HG02981 (cell line): Measurements from ENCODE around the gene TUT1.
A peak's percentile ranks its signal among the peaks of the same experiment; 100 is the strongest.
"Not testable (repeated sequence)": the region's sequence is repeated elsewhere in the genome, so short reads cannot be mapped to it uniquely, and the experiment has no call there.

Experiments used
- ATAC-seq: cut with Tn5 transposase; IDR thresholded peaks from one replicate; pipeline ENCODE4 v1.9.1; 2021; ENCODE audit warnings: mild to moderate bottlenecking, moderate library complexity; ENCODE audit not compliant: unreplicated experiment

TUT1 gene

DNA sequence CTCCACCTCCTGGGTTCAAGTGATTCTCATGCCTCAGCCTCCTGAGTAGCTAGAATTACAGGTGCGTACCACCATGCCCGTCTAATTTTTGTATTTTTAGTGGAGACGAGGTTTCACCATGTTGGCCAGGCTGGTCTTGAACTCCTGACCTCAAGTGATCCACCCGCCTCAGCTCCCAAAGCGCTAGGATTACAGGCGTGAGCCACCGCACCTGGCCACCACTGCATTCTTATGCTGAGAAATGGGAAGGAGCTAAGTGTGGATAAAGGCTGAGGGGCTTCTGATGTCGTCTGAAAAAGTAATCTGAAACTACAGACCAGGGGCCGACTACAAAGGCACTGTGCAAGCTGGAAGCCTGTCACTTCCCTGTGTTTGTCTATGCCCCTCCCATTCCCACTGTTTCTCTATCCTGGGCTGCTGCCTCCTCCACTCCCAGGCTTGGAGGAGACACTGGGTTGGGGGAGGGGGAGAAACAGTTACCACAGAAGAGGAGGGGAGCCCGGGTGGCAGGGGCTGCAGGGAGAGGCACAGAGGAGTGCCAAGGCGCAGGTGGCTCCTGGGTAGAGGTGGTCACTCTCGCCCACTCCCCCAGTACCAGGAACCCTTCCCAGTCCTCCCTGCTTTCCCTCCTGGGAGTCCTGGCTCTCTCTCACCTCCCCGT lies 13.3 kb upstream of the TUT1 start:
- ATAC-seq = no peak

DNA sequence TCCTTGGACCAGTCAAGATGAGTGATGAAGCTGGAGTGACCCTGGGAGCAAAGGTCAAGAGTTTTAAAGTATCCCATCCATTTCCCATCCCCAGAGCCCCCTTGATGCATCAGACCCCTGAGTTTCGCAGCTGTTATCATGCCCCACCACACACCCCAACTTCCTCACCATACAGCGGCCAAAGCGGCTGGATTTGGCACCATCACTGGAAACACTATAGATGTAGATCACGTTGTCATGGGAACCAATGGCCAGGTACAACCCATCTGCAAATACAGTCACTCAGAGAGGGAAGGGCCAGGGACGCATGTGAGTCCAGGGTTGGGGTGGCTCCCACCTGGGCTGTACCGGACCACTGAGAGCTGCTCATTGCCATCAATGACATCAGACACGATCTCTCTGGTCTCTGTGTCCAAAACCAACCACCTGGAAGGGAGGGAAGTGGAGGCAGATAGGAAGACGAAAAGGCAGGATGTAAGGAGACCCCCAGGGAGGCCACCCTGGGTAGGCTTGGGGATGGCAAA lies 12.5 kb upstream of the TUT1 start:
- ATAC-seq = no peak

DNA sequence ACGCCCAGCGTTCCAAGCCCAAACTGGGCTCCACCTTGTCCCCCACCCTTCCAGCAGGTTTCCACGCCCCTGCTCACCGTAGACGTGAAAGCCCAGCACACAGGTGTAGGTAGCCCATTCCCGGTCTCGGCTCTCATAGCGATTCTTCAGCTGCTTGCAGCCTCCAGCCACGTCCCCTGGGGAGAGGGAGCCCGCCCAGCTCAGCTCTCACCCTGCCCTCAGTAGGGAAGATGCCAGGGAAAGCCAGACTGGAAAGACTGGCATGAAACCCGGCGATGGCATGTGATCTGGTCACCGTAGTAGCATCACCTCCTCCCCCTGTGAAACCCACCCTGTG lies 11.7 kb upstream of the TUT1 start:
- ATAC-seq = no peak

DNA sequence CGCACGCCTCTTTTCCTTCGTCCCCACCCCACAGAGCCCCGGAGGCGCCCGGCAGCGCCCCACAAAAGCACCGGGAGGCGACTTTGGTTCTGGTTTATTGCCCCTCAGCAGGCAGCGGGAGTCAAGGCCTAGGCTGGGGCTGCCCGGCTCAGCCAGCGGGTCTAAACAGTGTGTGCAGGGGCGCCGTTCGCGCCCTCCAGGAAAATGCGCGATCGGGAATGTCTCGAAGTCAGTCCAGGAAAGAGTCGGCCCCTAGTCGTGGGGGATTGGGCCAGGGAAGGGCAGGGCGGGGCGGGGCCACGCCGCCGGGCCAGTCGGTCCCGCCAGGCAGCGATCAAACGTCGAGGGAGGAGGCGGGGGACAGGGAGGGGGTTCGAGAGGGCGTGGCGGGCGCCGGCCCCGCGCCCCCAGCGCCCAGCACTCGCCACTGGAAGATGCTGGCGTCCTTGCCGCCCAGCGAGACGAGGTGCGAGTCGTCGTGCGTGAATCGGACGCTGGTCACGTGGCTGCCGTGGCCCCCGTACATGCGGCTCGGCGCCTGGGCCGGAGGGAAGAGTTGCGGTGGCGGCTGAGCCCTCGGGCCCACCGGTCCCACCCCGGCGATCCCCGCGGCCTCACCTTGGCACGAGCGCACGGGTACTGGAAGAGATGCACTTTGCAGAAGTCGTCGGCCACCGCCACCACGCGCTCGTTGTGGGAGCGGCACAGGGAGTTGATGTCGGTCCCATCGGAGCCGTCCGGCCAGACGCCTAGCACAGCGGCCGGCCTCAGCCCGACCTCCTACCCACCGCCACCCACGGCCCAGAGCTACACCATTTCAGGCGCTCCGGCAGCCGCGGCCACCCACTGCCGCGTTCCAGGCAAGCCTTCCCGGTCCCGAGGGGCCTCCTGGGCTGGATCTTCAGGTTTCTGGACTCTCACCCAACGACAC lies 11.1 kb upstream of the TUT1 start:
- ATAC-seq = no peak

DNA sequence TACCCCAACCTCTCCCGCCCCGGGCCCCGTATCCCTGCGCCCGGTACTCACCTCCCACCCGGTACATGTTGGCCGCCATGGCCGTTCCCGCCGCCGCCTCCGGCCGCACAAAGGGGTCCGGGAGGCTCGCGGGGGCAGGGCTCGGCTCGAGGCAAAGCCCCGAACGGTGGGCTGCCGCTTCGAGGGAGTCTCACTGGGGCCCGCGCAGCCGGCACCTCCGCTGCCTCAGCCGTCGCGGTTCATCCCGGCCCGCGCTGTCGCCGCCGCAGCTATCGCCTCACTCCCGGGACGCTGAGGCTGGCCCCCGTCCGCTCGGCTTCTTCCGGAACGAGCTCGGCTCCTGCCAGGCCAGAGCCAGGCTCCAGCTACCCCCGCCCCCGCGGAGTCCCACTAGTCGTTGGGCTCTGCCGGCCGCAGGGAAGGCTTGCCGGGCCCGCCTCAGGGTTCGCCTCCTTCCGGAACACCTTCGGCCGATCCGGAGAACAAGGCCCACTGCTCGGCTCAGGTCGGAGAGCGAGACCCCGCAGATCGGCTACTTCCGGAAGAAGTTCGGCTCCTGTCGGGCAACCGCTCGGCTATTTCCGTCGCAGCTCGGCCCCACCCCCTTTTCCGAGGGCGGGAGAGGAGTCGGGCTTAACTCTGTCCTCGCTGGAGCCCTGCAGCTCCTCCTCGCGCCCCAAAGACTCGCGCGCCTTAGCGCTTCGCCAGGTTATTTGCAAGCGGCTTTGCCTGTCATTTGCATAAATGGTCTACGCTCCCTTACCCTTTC lies 10.2 kb upstream of the TUT1 start, which contains the start of gene MTA2:
Gene MTA2, minus strand, starts transcription at position 494 of the 769 bp plus-strand sequence. Its CDS starts 415 bp downstream, at position 79.
- ATAC-seq = peak; percentile 68

DNA sequence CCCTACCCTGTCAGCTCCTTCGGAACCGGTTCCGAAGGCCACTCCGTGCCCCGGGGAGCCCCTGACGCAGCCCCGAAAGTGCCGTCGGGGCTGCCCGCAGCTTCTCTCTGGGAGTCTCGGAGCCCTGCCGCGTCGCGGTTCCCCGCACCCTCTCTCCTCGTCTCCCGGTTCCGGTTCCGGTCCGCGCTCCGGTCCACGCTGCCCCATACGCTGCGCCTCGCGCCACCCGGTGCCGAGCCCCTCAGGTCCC lies 9.7 kb upstream of the TUT1 start:
- no peak for ATAC-seq

DNA sequence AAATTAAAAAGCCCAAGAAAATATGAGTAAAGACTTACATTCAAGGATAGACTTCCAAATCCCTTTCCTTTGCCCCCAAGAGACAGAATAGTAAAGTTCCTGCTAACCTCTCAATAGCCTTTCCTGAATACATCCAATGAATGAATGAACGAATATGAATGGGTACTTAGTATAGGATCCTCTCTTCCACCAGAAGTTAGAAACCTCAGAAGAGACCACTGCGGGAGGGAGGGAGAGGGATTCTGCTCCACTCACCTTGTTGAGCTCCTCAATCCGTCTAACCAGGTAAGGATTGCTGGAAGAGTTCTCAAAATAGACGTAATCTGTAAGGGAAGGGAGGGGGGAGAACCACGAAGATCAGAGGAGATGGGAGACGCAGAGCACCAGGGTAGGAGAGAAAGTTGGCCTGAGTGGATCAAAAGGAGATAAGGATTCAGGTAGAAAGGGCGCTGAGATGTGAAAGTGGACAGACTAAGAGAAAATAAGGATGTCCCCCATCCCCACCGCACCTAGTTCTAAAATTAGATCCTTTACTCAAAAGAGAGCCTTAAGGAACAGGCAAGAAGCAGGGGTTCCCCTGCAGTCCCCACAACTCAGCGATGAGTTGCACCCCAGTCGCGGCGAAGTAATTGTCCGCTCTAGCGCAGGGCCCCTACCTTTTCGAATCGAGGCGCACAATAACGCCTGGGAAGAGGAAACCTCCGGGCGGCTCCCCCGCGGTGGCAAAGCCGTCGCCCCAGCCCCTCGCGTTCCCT lies 9.2 kb upstream of the TUT1 start:
- no peak for ATAC-seq

DNA sequence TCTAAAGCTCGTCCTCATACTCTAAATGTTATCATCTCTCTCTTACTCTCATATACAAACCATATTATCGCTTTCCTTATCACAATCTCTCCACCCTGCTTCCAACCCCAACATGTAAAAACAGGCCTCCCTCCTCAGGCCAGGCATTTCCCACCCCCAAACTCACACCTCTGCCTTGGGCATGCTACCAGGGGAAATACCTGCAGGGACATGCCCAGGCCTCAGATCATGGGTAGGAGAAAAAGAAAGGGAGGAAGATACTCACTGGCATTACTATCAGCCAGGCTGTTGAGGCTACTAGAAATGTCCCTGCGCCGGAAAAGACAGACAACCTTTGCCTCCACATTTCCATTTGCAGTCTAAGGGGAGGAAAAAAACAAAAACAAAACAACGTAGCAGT lies 8.6 kb upstream of the TUT1 start:
- no peak for ATAC-seq

DNA sequence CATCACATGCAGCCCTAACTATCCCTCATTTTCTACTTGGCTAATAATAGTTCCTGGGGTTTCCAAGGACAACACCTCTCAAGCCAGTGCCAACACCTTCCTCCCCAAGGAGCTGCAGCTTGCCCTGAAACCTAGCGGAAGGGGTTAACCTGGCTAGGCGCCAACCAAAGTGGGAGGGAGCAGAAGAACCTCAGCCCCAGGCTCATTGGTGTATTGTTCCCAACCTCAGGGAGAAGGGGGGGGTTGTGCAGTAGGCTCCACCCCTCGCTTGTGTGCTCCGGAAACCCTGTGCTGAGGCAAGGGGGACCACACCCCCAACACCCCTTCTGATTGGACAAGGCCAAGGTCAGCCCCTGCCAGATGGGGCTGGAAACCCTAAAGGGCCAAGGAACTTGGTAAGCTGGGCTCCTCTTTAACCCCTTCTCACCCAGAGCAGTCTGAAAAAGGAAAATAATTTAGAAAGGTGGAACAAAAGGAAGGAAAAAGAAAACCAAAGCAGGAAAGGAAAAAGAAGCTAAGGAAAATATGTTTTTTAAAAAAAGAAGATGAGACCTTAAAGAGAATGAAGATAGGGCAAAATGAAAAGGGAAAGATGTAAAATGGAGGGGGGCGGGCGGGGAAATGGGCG lies 7.9 kb upstream of the TUT1 start:
- ATAC-seq = peak; percentile 54

DNA sequence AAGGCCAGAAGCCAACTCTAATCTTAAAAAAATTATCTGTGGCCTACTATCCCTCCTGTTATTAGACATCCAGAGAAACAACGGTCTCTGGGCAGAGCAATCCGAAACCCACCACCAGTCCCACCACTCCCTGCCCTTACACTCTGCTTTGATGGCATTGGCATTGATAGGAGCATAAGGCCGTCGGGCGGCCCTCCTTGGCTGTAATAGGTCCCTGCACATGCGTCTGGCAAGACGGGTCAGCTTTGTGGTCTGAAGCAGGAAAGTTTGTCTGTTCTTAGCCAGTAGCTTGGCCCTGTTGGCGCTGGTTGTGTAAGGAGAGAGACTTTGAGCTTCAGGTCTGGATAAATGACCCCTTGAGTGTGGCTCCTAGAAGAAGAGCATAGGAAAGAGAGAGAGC lies 3.8 kb upstream of the TUT1 start:
- ATAC-seq = no peak

DNA sequence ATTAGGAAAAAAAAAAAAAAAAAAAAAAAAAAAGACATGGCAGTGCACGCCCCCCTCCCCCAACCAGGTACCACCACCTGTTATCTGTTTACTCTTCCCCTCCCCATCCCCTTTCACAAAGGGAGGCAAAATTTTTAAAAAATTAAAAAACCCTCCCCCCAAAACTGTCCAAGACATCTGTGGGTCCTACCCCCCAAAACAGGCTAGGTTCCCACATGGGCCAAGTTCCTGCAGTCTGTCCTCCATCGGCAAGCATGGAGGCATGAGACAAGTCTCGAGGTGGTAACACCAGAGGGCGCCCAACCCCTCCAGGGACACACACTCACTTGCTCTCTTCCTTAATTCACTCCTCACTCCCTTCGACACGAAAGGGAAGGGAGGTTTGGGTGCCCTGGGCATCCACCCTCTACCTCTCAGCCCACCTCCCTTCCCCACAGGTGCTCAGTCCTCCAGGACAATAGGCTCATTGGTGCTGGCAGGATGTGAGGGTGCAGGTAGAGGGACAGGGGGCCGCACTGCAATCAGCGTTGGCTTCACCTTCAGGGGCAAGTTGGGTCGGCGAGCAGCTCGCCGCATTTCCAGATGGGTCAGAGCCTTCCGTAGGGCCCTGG lies 2.2 kb upstream of the TUT1 start:
- ATAC-seq = no peak

DNA sequence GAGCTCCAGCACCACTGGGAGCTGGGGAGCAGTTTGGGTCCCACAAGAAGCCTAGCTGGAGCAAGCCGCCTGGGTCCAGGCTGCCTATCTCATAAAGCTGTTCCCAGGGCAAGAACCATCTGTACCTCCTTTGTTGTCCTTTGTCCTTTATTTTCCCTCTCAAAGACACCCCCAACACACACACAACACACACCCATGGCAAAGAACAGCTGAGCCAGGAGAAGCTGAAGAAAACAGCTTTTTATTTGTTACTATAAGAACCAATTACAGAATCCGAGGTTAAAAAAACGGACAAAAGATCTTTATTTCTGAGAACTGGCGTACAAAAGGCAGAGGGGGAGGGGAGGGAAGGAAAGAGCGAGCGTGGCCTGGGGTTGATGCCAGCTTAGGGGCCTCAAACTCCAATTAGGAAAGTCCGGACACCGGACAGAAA lies 1.7 kb upstream of the TUT1 start:
- ATAC-seq = no peak

DNA sequence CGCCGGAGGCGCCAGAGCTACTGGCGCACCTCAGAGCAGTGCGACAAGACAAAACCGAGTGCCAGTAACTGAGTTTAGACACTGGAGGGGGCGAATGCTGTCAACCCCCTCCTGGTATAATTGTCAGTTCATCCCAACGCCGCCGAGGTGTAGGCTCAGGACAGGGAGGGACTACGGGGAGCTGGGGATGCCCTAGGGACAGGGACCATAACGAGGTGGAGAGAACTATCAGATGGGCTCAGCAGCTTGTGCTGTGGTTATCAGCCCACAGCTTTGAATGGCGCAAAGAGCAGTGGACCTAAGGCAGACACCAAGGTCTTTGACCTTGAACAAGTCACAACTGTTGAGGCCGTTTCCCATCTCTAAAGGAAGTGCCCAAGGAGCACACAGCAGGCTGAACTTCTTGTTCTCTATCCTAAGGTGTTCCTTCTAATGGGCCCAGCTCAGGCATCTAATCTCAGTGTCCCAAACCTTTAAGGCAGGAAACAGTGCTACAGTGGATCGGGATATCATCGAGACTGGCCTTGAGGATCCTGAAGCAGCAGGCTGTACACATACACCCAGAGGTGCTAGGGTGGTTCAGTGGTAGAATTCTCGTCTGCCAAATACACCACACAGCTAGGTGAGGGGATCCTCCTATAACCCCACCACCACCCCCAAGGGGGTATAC lies 958 bp upstream of the TUT1 start:
- ATAC-seq = no peak

DNA sequence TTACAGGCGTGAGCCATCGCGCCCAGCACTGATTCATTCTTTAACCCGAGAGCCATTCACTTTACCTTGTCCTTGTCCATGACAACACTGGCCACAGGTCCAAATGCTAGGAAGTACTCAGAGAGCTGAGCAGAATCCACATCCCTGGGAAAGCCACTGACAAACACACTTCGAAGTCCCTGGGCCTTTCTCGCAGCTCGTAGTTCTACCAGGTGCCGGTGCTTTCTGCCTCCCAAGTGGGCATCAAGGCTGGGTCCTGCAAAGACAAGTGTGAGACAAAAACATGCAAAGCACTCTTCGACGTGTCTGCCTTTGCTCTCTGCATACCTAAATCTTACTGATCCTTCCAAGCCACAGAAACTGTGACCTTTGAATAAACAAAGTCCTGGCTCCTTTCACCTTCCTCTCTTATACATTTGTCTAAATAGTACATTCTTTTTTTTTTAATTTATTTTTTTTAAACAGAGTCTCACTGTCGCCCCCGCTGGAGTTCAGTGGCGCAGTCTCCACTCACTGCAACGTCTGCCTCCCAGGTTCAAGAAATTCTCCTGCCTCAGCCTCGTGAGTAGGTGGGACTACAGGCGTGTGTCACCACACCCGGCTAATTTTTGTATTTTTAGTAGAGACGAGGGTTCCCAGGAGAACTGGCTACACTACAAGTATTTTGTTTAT lies 2.2 kb downstream of the TUT1 start:
- ATAC-seq = no peak

DNA sequence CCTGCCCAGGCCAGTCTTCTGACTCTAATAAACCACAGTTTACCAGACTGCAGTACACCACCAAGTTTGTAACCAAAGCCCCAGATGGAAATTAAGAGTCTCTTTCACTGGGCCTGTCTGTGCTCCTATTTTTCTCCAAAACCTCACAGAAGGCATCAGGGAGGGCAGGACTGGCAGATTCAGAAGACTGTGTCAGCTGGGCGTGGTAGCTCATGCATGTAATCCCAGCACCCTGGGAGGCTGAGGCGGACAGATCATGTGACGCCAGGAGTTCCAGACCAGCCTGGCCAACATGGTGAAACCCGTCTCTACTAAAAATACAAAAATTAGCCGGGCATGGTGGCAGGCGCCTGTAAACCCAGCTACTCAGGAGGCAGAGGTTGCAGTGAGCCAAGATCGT lies 6.0 kb downstream of the TUT1 start:
- not testable (repeated sequence) for ATAC-seq

DNA sequence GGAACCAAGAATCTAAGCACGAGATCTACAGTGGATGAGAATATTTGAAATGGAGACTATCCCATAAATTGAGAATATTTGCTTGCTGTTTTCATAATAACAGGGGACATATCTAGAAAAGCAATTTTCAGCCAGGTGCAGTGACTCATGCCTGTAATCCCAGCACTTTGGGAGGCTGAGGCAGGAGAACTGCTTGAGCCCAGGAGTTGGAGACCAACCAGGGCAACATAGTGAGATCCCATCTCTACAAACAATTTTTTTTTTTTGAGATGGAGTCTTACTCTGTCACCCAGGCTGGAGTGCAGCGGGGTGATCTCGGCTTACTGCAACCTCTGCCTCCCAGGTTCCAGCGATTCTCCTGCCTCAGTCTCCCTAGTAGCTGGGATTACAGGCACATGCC lies 9.6 kb downstream of the TUT1 start:
- not testable (repeated sequence) for ATAC-seq

DNA sequence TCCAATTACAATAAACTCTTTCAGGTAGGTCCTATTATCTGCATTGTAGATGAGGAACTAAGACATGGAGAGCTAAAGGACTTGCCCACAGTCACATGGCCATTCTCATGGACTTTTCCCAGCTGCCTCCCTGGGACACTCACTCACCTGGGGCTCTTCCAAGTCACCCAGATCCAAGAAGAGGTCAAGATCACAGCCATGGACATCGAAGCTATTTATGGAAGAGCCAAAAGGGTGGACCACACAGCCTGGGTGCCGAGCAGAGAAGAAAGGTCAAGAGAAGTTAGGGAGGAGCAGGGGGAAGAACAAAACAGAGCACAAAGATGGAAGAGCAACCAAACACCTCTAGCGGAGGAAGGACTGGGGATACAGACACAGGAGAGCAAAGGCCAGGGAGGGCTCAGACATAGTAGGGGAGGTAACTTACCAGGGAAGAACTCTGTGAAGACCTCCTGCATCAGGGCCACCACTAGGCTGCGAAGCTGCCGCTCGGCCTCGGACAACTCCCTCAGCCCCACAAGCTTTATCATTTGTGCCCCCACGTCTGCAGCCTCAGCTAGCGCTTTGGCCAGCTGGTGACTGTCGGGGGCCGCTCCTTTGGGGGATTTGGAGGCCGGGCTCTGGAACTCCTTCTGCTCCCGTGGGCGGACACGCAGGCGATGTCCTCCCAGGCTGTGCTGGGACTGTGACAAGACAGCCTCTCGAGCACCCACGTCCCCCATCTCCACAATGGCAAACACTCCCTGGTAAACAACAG lies 10.2 kb downstream of the TUT1 start:
- ATAC-seq = no peak

DNA sequence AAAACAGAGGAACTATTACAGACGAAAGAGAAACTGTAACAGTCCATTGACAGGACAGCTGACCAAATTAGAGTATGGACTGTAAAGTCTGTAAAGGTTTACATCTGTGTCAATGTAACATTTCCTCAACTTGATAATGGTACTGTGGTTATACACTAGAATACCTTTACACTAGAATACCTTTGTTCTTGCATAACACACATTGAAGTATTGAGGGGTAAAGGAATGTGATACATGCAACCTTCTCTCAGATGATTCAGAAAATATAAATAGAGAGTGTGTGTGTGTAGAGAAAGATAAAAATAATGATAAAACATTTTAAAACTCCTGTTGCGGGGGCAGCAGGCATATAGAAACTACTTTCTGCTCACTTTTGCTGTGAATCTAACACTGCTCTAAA lies 12.1 kb downstream of the TUT1 start:
- ATAC-seq = no peak
